ENCODE results near the gene IL17D. TPM values are rescaled to one million over a fixed set of nuclear protein-coding genes. Genes with fewer than 3 reads are reported as not detected.

The IL17D gene
- total RNA-seq, 1 donor: not detected

DNA sequence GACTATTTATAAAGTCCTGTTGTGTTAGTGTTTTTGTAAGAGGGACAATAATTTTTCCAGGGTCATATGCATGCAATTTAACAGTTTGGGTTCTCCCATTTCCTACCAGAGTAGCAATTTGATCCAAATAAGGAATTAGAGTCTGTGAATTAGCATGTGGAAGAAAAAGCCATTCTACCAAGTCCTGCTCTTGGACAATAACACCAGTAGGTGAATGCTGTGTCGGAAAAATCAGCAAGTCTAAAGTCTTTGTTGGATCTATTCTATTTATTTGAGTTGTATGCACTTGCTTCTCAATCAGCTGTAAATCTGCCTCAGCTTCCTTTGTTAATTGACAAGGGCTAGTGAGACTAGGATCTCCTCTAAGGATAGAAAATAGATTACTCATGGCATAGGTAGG is 21.4 kb upstream of the IL17D start:
- Histone ChIP-seq H3K4me3 (ENCODE audit: low read length) (no peak overlapping the region), H3K4me1 (ENCODE audit: insufficient read depth, low read length) (no peaks in the 10 kb centered on the region), H3K27me3 (ENCODE audit: insufficient read depth, low read length) (no peaks in the 10 kb centered on the region), H3K9me3 (ENCODE audit: low read depth, low read length) (no peaks in the 10 kb centered on the region)

- no peak overlapping the region for H3K4me3 ChIP-seq (ENCODE audit: low read length)
- no peaks in the 10 kb centered on the region for H3K4me1 ChIP-seq (ENCODE audit: insufficient read depth, low read length)
- no peaks in the 10 kb centered on the region for H3K9me3 ChIP-seq (ENCODE audit: low read depth, low read length)
- H3K27me3 ChIP-seq (ENCODE audit: insufficient read depth, low read length): no peaks in the 10 kb centered on the region
Observed at GRCh38 chr13:20684041-20684440, 19.5 kb upstream of the IL17D start.

DNA sequence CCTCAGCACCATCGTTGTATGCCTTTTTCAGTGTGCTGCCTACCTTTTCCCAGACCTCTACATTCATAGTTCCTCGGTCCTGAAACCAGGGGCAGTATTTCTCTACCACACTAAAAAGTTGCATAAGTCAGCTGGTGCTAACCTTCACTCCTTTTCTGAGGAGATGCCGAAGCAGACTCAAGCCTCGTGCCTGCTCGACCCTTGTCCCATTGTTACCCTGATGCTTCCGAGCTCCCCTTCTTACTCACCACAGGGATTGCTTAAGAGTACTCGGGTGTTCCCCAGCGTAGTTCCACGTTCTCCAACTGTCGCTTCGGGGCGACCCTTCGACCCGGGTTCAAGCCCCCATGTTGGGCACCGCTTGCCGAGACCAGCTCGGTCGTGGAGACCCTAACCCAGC is 19.0 kb upstream of the IL17D start:
- H3K9me3 ChIP-seq (ENCODE audit: low read depth, low read length): no peaks in the 10 kb centered on the region

GRCh38 chr13:20685092-20685491 is 18.4 kb upstream of the IL17D start:
- H3K27me3 ChIP-seq (ENCODE audit: insufficient read depth, low read length): no peaks in the 10 kb centered on the region
- H3K4me3 ChIP-seq (ENCODE audit: low read length): no peak overlapping the region
- no peaks in the 10 kb centered on the region for H3K9me3 ChIP-seq (ENCODE audit: low read depth, low read length)
- no peaks in the 10 kb centered on the region for H3K4me1 ChIP-seq (ENCODE audit: insufficient read depth, low read length)

More for the DNA sequence above, 19.0 kb upstream of the IL17D start:
- Histone ChIP-seq H3K4me3 (ENCODE audit: low read length) (no peak overlapping the region), H3K4me1 (ENCODE audit: insufficient read depth, low read length) (no peaks in the 10 kb centered on the region), H3K27me3 (ENCODE audit: insufficient read depth, low read length) (no peaks in the 10 kb centered on the region)

DNA sequence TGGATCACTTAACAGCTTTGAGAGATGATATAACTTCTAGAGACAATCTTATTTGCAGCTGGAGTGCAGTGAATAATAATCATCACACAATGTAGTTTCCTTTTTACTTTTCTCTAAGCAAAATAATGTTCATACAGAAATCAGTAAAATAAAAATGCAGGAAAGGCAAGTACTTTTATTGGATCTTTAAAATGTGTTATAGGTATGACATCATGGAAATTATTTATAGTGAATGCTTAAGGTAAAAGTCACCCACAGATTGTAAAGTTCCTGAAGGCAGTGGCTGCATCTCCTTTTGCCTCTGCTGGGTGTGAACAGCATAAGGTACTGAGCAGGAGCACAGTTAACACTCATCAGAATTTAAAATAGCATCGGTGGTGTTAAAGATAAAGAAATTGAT is 17.3 kb upstream of the IL17D start:
- no peaks in the 10 kb centered on the region for H3K4me1 ChIP-seq (ENCODE audit: insufficient read depth, low read length)
- no peak overlapping the region for H3K4me3 ChIP-seq (ENCODE audit: low read length)

DNA sequence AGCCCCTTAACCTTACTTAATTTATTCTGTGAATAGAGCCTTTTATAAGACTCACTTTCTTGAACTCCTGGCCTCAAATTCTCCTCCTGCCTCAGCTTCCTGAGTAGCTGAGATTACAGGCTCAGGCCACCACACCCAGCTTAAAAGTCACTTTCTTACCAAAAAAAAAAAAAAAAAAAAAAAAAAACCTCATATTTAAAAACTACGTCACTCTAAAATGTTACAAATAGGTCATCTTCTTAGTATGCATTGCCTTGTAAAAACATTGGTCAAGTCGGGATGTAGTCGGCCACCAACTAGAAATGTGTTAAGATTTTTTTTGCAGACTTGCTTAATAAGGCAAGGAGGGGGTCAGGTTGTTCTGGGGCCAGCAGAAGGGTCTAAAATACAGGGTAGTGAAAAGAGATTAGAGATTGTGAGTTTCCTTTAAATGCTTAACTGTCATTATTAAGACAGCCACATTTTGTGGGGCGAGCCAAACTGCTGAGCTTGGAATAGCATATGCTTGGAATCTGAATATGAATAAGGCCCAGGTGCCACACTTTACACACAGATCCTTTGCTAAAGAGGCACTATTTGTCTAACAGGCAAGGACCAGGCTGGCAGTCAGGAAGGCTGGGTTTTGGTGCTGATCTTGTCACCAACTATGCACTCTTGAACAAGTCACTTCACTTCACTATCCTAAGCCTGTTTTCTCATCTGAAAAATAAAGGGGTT is 16.5 kb upstream of the IL17D start:
- no peaks in the 10 kb centered on the region for H3K9me3 ChIP-seq (ENCODE audit: low read depth, low read length)
- no peak overlapping the region for H3K4me3 ChIP-seq (ENCODE audit: low read length)
- no peaks in the 10 kb centered on the region for H3K27me3 ChIP-seq (ENCODE audit: insufficient read depth, low read length)
- H3K4me1 ChIP-seq (ENCODE audit: insufficient read depth, low read length): no peaks in the 10 kb centered on the region

More for the DNA sequence above, 17.3 kb upstream of the IL17D start:
- no peaks in the 10 kb centered on the region for H3K9me3 ChIP-seq (ENCODE audit: low read depth, low read length)
- H3K27me3 ChIP-seq (ENCODE audit: insufficient read depth, low read length): no peaks in the 10 kb centered on the region

DNA sequence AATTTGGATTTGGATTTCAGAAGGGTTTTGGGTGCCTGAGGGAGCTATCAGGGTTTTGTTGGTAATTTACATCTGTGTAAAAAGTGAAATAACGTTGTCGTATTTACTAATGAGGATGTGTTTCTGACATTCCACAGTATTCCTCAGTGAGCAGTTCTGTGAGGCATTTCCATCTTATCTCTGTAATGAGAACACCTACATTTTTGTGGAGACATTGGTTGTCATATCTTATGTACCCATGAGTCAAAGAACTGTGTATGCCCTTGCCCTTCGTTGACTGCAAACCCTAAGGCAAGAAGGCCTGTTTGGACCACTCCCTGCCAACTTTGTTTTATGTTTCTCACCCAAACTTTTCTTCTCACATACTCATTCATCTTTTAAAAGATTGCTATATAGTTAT is 14.2 kb upstream of the IL17D start:
- H3K4me1 ChIP-seq (ENCODE audit: insufficient read depth, low read length): no peaks in the 10 kb centered on the region
- no peak overlapping the region for H3K4me3 ChIP-seq (ENCODE audit: low read length)
- H3K9me3 ChIP-seq (ENCODE audit: low read depth, low read length): no peaks in the 10 kb centered on the region
- no peaks in the 10 kb centered on the region for H3K27me3 ChIP-seq (ENCODE audit: insufficient read depth, low read length)

DNA sequence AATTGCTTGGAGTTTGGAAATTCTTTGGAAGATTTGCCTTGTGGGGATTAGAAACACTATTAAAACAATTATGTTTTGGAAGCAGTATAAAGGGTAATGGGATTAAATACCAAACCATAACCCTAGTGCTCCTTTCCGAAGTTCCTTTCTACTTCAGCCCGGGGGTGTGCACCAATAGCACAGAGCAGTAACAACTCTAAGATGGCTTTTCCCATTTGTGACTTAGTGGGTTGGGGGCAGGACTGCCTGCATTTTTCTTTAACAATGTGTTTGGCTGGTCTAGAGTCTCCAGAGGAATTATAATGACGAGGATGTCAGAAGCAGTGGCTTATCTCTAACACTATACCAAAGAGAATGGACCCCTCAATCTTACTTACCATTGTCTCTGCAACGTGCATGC is 11.9 kb upstream of the IL17D start:
- no peaks in the 10 kb centered on the region for H3K4me1 ChIP-seq (ENCODE audit: insufficient read depth, low read length)
- no peaks in the 10 kb centered on the region for H3K27me3 ChIP-seq (ENCODE audit: insufficient read depth, low read length)
- no peak overlapping the region for H3K4me3 ChIP-seq (ENCODE audit: low read length)
- H3K9me3 ChIP-seq (ENCODE audit: low read depth, low read length): no peaks in the 10 kb centered on the region

GRCh38 chr13:20696073-20696472 is 7.4 kb upstream of the IL17D start:
- Histone ChIP-seq H3K4me3 (ENCODE audit: low read length) (no peak overlapping the region), H3K27me3 (ENCODE audit: insufficient read depth, low read length) (peaks cover 18% of the 10 kb centered on the region), H3K4me1 (ENCODE audit: insufficient read depth, low read length) (no peaks in the 10 kb centered on the region), H3K9me3 (ENCODE audit: low read depth, low read length) (no peaks in the 10 kb centered on the region)

GRCh38 chr13:20699715-20700114 is 3.8 kb upstream of the IL17D start:
- Histone ChIP-seq H3K4me1 (ENCODE audit: insufficient read depth, low read length) (peaks cover 12% of the 10 kb centered on the region), H3K27me3 (ENCODE audit: insufficient read depth, low read length) (peaks cover 40% of the 10 kb centered on the region), H3K9me3 (ENCODE audit: low read depth, low read length) (no peaks in the 10 kb centered on the region), H3K4me3 (ENCODE audit: low read length) (no peak overlapping the region)

DNA sequence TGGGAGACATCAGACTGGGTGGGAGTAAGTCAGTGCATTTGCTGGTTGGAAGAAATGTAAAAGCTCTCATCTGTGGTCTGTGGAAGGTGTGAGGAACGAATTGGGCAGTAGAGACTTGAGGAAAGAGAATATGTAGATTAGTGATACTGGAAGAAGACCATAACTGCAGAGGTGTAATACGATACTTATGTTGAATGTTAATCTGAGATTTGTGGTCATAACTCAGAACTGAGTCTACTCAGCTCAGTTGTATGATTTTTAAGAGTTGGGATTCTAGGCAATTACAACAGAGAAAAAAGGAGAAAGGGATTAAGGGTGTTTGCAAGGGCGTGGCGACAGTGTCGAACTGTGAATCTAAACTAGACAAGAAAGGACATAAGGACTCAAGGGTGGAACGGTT is 3.2 kb upstream of the IL17D start:
- Histone ChIP-seq H3K9me3 (ENCODE audit: low read depth, low read length) (no peaks in the 10 kb centered on the region), H3K4me1 (ENCODE audit: insufficient read depth, low read length) (peaks cover 12% of the 10 kb centered on the region), H3K27me3 (ENCODE audit: insufficient read depth, low read length) (peaks cover 40% of the 10 kb centered on the region), H3K4me3 (ENCODE audit: low read length) (no peak overlapping the region)

DNA sequence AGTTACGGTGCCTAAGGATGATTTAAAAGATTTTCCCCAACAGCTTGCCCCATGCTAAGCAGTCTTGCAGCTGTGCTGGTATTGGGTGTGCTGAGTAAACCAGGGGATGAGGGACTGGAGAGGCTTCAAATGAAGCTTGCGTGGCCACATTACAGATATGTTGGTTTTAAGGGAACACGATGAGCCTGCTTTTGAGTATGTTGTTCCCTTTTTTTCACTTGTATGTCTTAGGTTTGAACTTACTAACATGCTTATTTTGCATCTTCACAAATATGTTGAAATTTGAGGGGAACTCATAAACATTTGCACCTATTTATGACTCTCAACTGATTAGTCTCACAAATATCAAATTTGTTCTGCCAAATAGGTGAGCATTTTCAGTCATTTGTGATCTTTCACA is 2.0 kb upstream of the IL17D start:
- Histone ChIP-seq H3K4me1 (ENCODE audit: insufficient read depth, low read length) (peaks cover 12% of the 10 kb centered on the region), H3K27me3 (ENCODE audit: insufficient read depth, low read length) (peaks cover 40% of the 10 kb centered on the region), H3K4me3 (ENCODE audit: low read length) (no peak overlapping the region)

GRCh38 chr13:20702530-20702914 is 977 bp upstream of the IL17D start:
- no peak overlapping the region for H3K4me3 ChIP-seq (ENCODE audit: low read length)
- no peaks in the 10 kb centered on the region for H3K9me3 ChIP-seq (ENCODE audit: low read depth, low read length)
- H3K4me1 ChIP-seq (ENCODE audit: insufficient read depth, low read length): peaks cover 12% of the 10 kb centered on the region
- peaks cover 40% of the 10 kb centered on the region for H3K27me3 ChIP-seq (ENCODE audit: insufficient read depth, low read length)

More for the DNA sequence above, 2.0 kb upstream of the IL17D start:
- no peaks in the 10 kb centered on the region for H3K9me3 ChIP-seq (ENCODE audit: low read depth, low read length)

DNA sequence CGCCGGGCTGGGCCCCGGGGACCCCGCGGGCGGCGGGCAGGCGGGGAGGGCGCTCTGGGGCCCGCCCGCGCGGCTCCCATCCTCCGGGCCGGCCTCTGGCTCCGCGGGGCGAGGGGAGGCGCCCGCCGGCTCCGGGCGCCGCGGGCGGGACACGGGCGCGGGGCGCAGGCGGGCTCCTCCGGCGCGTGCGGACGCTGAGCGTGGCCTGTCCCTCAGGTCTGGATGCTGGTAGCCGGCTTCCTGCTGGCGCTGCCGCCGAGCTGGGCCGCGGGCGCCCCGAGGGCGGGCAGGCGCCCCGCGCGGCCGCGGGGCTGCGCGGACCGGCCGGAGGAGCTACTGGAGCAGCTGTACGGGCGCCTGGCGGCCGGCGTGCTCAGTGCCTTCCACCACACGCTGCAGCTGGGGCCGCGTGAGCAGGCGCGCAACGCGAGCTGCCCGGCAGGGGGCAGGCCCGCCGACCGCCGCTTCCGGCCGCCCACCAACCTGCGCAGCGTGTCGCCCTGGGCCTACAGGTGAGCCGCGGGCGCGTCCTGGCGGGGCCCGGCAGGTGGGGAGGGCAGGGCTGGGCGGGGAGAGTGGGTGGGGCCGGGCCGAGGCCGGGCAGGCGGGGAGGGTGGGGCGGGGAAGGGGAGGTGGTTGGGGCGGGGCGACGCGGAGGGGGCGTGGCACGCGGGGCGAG is 420 bp downstream of the IL17D start:
- Histone ChIP-seq H3K27me3 (ENCODE audit: insufficient read depth, low read length) (peaks cover 37% of the 10 kb centered on the region), H3K4me1 (ENCODE audit: insufficient read depth, low read length) (peaks cover 12% of the 10 kb centered on the region), H3K9me3 (ENCODE audit: low read depth, low read length) (no peaks in the 10 kb centered on the region), H3K4me3 (ENCODE audit: low read length) (peak overlapping the region; percentile 20)

GRCh38 chr13:20704459-20705069 is 1.1 kb downstream of the IL17D start:
- H3K4me3 ChIP-seq (ENCODE audit: low read length): no peak overlapping the region
- H3K4me1 ChIP-seq (ENCODE audit: insufficient read depth, low read length): peaks cover 12% of the 10 kb centered on the region
- peaks cover 36% of the 10 kb centered on the region for H3K27me3 ChIP-seq (ENCODE audit: insufficient read depth, low read length)
- H3K9me3 ChIP-seq (ENCODE audit: low read depth, low read length): no peaks in the 10 kb centered on the region

All from mononuclear cell (primary cell).